Spleen (tissue), 11 donors: Measurements from ENCODE around the gene GALNT18. TPM values are rescaled to one million over a fixed set of nuclear protein-coding genes. Genes with fewer than 3 reads are reported as not detected.

Experiments used
- DNase-seq: peaks from one replicate; pipeline ENCODE4 v3.0.0-alpha.2; 2020
- H3K27ac ChIP-seq, 8 donors: fragments of 200-600 bp; sonication (generic) in 7 of 8; 1 replicate in 4 of 8; 2 replicates in 4 of 8; pipeline versions ENCODE4 v1.5.0 to v1.8.0; 2016 to 2021; ENCODE audit warnings: inconsistent platforms in 4 of 8, mild to moderate bottlenecking in 4 of 8, moderate library complexity in 1 of 8
- H3K27me3 ChIP-seq, 7 donors: fragments of 200-600 bp; sonication (generic) in 6 of 7; replicated peaks in 1 of 7; 1 replicate in 4 of 7; 2 replicates in 3 of 7; pipeline versions ENCODE4 v1.5.0 to v1.8.0; 2016 to 2021; ENCODE audit warnings: inconsistent platforms in 3 of 7, mild to moderate bottlenecking in 1 of 7
- H3K36me3 ChIP-seq, 6 donors: fragments of 200-600 bp; sonication (generic) in 5 of 6; 1 replicate in 4 of 6; 2 replicates in 2 of 6; pipeline versions ENCODE4 v1.5.0 to v1.8.0; 2016 to 2021; ENCODE audit warnings: inconsistent platforms in 2 of 6
- H3K4me1 ChIP-seq, 6 donors: fragments of 200-600 bp; sonication (generic) in 5 of 6; 1 replicate in 3 of 6; 2 replicates in 3 of 6; pipeline versions ENCODE4 v1.5.0 to v1.8.0; 2016 to 2021; ENCODE audit warnings: inconsistent platforms in 3 of 6
- H3K4me3 ChIP-seq, 8 donors: fragments of 200-600 bp; sonication (generic) in 7 of 8; 1 replicate in 4 of 8; 2 replicates in 4 of 8; pipeline versions ENCODE4 v1.5.0 to v1.8.0; 2016 to 2021; ENCODE audit warnings: inconsistent platforms in 4 of 8, mild to moderate bottlenecking in 4 of 8, moderate library complexity in 2 of 8
- H3K9me3 ChIP-seq, 8 donors: fragments of 200-600 bp; sonication (generic) in 7 of 8; 1 replicate in 4 of 8; 2 replicates in 4 of 8; pipeline versions ENCODE4 v1.5.0 to v1.8.0; 2016 to 2021; ENCODE audit warnings: inconsistent platforms in 4 of 8
- CTCF ChIP-seq, 11 experiments: fragments of 200-600 bp in 7 of 11; fragments of 450-650 bp in 4 of 11; sonication (generic) in 4 of 11; IDR thresholded peaks in 8 of 11; conservative IDR thresholded peaks in 3 of 11; 1 replicate in 7 of 11; 2 replicates in 4 of 11; pipeline versions ENCODE4 v1.4.0 to v1.8.0; 2016 to 2021; ENCODE audit warnings: antibody characterized with exemption in 11 of 11, inconsistent platforms in 4 of 11, mild to moderate bottlenecking in 1 of 11
- POLR2A ChIP-seq, 3 donors: fragments of 450-650 bp; IDR thresholded peaks; one replicate each; pipeline ENCODE4 v1.5.1; 2017; ENCODE audit warnings: antibody characterized with exemption in 3 of 3, mild to moderate bottlenecking in 1 of 3
- POLR2AphosphoS5 ChIP-seq, 3 donors: sonication (generic); formaldehyde crosslinking; IDR thresholded peaks; one replicate each; pipeline ENCODE4 v1.5.1; 2017; ENCODE audit warnings: antibody characterized with exemption in 3 of 3
- WGBS, 5 donors: extraction: QIAGEN DNeasy Blood & Tissue Kit in 3 of 5; methylation state at CpG; one replicate each; pipeline versions ENCODE4 v1.1.5 to v1.1.7; 2013 to 2018; 5-methylcytosine and 5-hydroxymethylcytosine counted together
- intact Hi-C: fragments of 100-400 bp; cut with DNase I; formaldehyde crosslinking; loops from one replicate; pipeline ENCODE4 v1.15.0; 2023; ENCODE audit warnings: low total_unique reads
- polyA plus RNA-seq, 3 donors: library from polyadenylated mRNA; stranded (reverse); fragments of 200-250 nt; gene quantifications; one replicate each; pipeline ENCODE4 v1.2.1, GENCODE V29; 2013
- total RNA-seq, 7 donors: library from RNA; depleted of rRNA in 3 of 7; stranded (reverse); fragments of >200 nt in 3 of 7; fragmentation: NEBNext Ultra II Directional in 4 of 7; extraction: Animal tissue kit (Norgen Biotek cat#: 25700) in 4 of 7; gene quantifications; one replicate each; pipeline versions ENCODE4 v1.1.0 to v1.2.1, GENCODE V29; 2016 to 2021
- donor health status: healthy with polysubstance abuse.
- donor health status: DM: no; HTN: no; CAD: no; lungs with moderate emphysema.
- donor health status: DM: no; HTN: no; CAD: no.
- donor health status: Bipolar disorder and iron deficiency.
- donor health status: healthy.
- donor health status: DM: no; HTN: no; CAD: no.
- donor health status: DM: yes; HTN: yes; CAD: no.

The GALNT18 gene
- total and polyA plus RNA-seq, 10 donors: 0.87 to 6.9 (median 3.9) TPM

DNA sequence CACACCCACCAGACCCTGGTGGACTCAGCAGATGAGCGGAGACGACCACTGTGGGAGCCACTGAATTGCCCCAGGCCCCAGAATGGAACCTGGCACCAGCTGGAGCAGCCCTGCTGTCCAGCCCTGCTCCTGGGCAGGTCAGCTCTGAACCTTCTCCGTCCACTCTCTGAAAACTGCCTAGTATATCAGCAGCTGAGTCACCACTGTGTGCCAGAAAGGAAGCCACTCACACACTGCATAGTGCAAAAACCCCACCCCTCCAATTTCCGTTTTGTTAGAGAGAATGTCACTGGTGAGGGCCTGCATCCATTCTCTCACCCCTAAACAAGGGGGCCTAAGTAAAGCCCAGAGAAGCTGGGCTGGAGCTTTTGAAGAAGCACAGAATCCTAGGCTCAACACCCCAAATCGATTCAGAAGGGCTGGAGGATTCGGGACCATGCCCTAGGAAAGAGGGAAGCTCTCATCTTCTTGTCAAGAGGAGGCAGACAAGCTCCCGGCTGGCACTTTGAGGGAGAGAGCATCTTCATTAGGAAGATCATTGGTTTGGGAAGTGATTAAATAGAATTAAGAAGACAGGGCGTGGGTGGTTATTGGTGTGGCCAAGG is 44.5 kb downstream of the GALNT18 start:
- H3K4me3 ChIP-seq: no peak overlapping the region
- DNase-seq: no peak
- no peaks in the 10 kb centered on the region for H3K27me3 ChIP-seq
- no peaks in the 10 kb centered on the region for H3K36me3 ChIP-seq
- peaks cover 0 to 15% (median 5%) of the 10 kb centered on the region in 6 donors for H3K4me1 ChIP-seq
- WGBS, 5 donors: 46 to 63% (median 55%) methylated on average over 8 of the region's 8 CpGs
- H3K27ac ChIP-seq: no peak overlapping the region
- TF ChIP-seq POLR2AphosphoS5 (IDR thresholded peaks at IDR 0.05): no peak
- no peak for TF ChIP-seq POLR2A (IDR thresholded peaks at IDR 0.05)
- TF ChIP-seq CTCF (IDR thresholded peaks at IDR 0.05 in 8 of 11, conservative IDR thresholded peaks at IDR 0.05 in 3 of 11): no peak
- intact Hi-C loops: no loop called here
- no peaks in the 10 kb centered on the region for H3K9me3 ChIP-seq

DNA sequence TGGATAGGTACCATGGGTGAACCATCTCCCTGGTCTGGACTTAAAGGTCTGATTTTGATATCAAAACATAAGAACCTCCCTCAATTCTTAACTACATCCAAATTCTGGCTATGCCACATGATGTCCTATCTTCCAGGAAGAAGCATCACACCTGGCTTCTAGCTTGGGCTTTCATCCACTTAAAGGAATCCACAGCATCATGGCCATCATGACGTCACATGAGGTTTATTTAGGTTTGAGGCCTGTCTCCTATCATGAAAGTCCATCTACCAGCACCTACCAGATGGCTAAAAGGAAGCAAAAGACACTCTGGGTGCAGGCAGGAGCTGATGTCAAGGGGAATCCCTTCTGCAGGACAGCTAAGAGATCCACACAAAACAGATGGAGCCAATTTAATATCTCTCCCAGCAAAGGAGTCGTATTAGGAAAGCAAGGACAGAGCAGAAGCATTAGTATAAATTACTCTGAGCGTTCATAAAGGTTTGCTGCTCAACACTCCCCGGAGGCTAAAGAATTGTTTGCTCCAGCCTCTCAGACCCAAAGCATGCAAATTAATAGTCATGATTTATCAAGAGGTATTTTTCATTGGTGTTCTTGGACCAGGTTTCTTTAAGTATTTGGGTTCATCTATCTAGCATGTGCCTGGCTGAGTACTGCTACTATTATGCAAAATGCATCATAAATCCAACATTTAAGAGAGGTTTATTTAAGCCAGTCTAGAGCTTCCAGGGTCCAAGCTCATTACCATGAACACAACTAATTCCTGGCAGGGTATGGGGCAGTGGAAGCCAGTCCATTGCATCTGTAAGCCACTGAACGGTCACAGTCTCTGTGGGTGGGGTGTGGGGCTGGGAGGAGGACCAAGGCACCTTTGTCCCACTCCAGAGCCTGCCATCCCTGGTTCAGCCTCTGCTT is 47.2 kb downstream of the GALNT18 start:
- no peak for TF ChIP-seq CTCF (IDR thresholded peaks at IDR 0.05 in 8 of 11, conservative IDR thresholded peaks at IDR 0.05 in 3 of 11)
- H3K9me3 ChIP-seq: no peaks in the 10 kb centered on the region
- H3K27ac ChIP-seq: no peak overlapping the region
- H3K36me3 ChIP-seq: no peaks in the 10 kb centered on the region
- H3K27me3 ChIP-seq: peaks cover 0 to 8% (median 0%) of the 10 kb centered on the region in 7 donors
- H3K4me3 ChIP-seq: no peak overlapping the region
- WGBS, 5 donors: 85 to 89% (median 88%) methylated on average over 5 of the region's 5 CpGs
- DNase-seq: no peak
- intact Hi-C loops: no loop called here
- H3K4me1 ChIP-seq: peaks cover 0 to 23% (median 9%) of the 10 kb centered on the region in 6 donors

DNA sequence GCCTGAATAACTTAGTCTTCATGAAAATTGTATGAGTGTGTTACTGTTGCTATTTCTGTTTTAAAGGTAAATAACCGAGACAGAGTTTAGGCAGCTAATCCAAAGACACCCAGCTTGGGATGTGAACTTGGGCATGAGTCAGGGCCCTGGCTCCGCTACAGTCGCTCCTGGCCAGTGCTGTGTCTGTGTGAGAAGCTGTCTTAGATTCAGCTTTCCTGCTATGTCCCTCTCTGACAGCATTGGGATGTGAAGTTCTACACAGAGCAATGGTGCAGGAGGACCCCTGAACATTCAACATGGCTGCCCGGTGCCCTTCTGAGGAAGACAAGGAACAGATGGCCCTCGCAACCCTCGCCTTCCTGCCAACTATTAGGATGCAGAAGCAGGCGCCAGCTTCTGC is 49.4 kb downstream of the GALNT18 start:
- H3K27ac ChIP-seq: no peak overlapping the region
- H3K4me1 ChIP-seq: peaks cover 0 to 19% (median 7%) of the 10 kb centered on the region in 6 donors
- WGBS, 5 donors: 90 to 98% (median 94%) methylated on average over 7 of the region's 7 CpGs
- H3K36me3 ChIP-seq: no peaks in the 10 kb centered on the region
- no peak for DNase-seq
- peaks cover 0 to 8% (median 0%) of the 10 kb centered on the region in 7 donors for H3K27me3 ChIP-seq
- no peaks in the 10 kb centered on the region for H3K9me3 ChIP-seq
- no peak overlapping the region for H3K4me3 ChIP-seq
- TF ChIP-seq POLR2AphosphoS5 (IDR thresholded peaks at IDR 0.05) (no peak), CTCF (IDR thresholded peaks at IDR 0.05 in 8 of 11, conservative IDR thresholded peaks at IDR 0.05 in 3 of 11) (no peak), POLR2A (IDR thresholded peaks at IDR 0.05) (no peak)
- intact Hi-C loops: no loop called here

GRCh38 chr11:11571893-11572292 is 49.9 kb downstream of the GALNT18 start:
- no peak overlapping the region for H3K27ac ChIP-seq
- no peak overlapping the region for H3K4me3 ChIP-seq
- no peaks in the 10 kb centered on the region for H3K36me3 ChIP-seq
- H3K4me1 ChIP-seq: peaks cover 0 to 14% (median 4%) of the 10 kb centered on the region in 6 donors
- H3K9me3 ChIP-seq: no peaks in the 10 kb centered on the region
- 92 to 97% (median 93%) methylated on average over 7 of the region's 7 CpGs for WGBS, 5 donors
- peaks cover 0 to 8% (median 0%) of the 10 kb centered on the region in 7 donors for H3K27me3 ChIP-seq
- intact Hi-C loops: no loop called here
- TF ChIP-seq POLR2A (IDR thresholded peaks at IDR 0.05) (no peak), POLR2AphosphoS5 (IDR thresholded peaks at IDR 0.05) (no peak)
- no peak for DNase-seq
